ENCODE results near the gene STK32B. TPM values are rescaled to one million over a fixed set of nuclear protein-coding genes. Genes with fewer than 3 reads are reported as not detected.

STK32B gene
- total and polyA plus RNA-seq, 2 of the 8 experiments (the other 6 are each of a cell fraction or from before 2014, with no cell fraction given) = 2.3 to 2.5 TPM

DNA sequence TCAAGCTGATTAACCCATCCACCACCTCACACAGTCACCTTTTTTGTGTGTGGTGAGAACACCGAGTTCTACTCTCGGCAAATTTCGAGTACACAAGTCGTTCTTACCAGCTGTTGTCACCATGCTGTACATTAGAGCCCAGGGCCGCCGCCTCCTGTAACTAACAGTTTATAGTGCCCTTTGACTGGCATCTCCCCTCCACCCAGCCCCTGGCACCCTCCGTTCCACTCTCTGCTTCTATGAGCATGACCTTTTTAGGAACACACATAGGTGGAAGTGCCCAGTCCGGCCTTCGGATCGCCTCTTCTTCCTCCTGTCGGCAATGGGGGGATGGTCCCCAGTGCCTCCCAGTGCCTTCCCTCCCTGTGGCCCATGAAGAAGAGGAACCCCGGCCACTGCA, 141.4 kb downstream of the STK32B start:
- Histone ChIP-seq H4K5ac (ENCODE audit: insufficient read length, low read depth, low read length) (no peak overlapping the region), H3K4me2 (ENCODE audit: insufficient read depth in 1 of 2, low read depth in 2 of 2, low read length in 2 of 2) (no peak overlapping the region), H3K18ac (ENCODE audit: extremely low read depth, low read length) (no peak overlapping the region), H2AK5ac (ENCODE audit: low read depth, low read length) (no peak overlapping the region), H3K23ac (ENCODE audit: insufficient read length) (no peak overlapping the region), H3K79me2 (ENCODE audit: control insufficient read depth in 1 of 2, insufficient read depth in 2 of 2, low read length in 2 of 2) (no peaks in the 10 kb centered on the region), H2AFZ (ENCODE audit: low read length) (no peak overlapping the region), H2BK20ac (ENCODE audit: low read length) (no peak overlapping the region), H3K79me1 (ENCODE audit: low read depth, low read length) (no peaks in the 10 kb centered on the region), H3K27me3 (replicated peaks in 1 of 4; ENCODE audit: control insufficient read depth in 3 of 4, extremely low read depth in 1 of 4, insufficient read depth in 3 of 4, low read length in 3 of 4) (no peaks in the 10 kb centered on the region), H3K14ac (ENCODE audit: insufficient read length) (no peak overlapping the region), H2BK120ac (replicated peaks; ENCODE audit: low read depth, low read length) (no peak overlapping the region), H3K56ac (replicated peaks; ENCODE audit: insufficient read length, low read depth, low read length) (no peak overlapping the region), H3K27ac (ENCODE audit: low read depth, low read length) (no peak overlapping the region), H2BK12ac (ENCODE audit: low read depth, low read length) (no peak overlapping the region), H3K4me1 (replicated peaks in 1 of 4; ENCODE audit: control insufficient read depth in 3 of 4, insufficient read depth in 4 of 4, low read length in 3 of 4) (no peaks in the 10 kb centered on the region; a peak in 1 of 7 replicates), H4K91ac (replicated peaks; ENCODE audit: insufficient read length, low read length) (no peak overlapping the region), H4K20me1 (replicated peaks in 1 of 2; ENCODE audit: control insufficient read depth in 1 of 2, insufficient read depth in 2 of 2, low read length in 2 of 2) (no peaks in the 10 kb centered on the region), H3K4me3 (ENCODE audit: extremely low read depth in 1 of 4, insufficient read depth in 2 of 4, low read depth in 3 of 4, low read length in 4 of 4) (no peak overlapping the region), H3K9ac (replicated peaks in 1 of 4; ENCODE audit: extremely low read depth in 1 of 4, low read depth in 3 of 4, low read length in 3 of 4) (no peak overlapping the region), H3K23me2 (ENCODE audit: low read depth, low read length) (no peaks in the 10 kb centered on the region), H4K8ac (ENCODE audit: extremely low read depth, insufficient read depth, low read length) (no peak overlapping the region), H3K36me3 (ENCODE audit: control insufficient read depth in 2 of 4, insufficient read depth in 4 of 4, low read length in 3 of 4) (no peaks in the 10 kb centered on the region), H2BK5ac (ENCODE audit: low read depth, low read length) (no peak overlapping the region), H2BK15ac (ENCODE audit: low read length) (no peak overlapping the region), H3K9me3 (ENCODE audit: insufficient read depth in 2 of 2, low read depth in 1 of 2, low read length in 1 of 2) (no peaks in the 10 kb centered on the region), H3K4ac (replicated peaks; ENCODE audit: insufficient read length, low read depth, low read length) (no peak overlapping the region)
- FAIRE-seq = no peak
- ChIA-PET POLR2A (ENCODE audit: partially characterized antibody) (no interaction called here), CTCF (ENCODE audit: partially characterized antibody) (interaction anchor here (0.6 kb wide), 1 partner anchor 486 kb away, joined by 3 read pairs; no protein-coding TSS in a partner anchor)
- no peak for DNase-seq (ENCODE audit: low read depth in 1 of 2, low spot score in 2 of 2)
- WGBS, 2 experiments (ENCODE audit: extremely low coverage in 1 of 2, insufficient coverage in 1 of 2, insufficient read length in 1 of 2, insufficient replicate concordance in 2 of 2, low coverage in 1 of 2, low lambda C conversion rate in 2 of 2, missing lambda C conversion rate in 1 of 2) = 77% methylated on average over 12 of the region's 12 CpGs; no CpG with 5 or more reads in 1 of the 2 experiments
- TF ChIP-seq MAFK (IDR thresholded peaks at IDR 0.05; ENCODE audit: low read depth, low read length) (no peak), CHD2 (IDR thresholded peaks at IDR 0.05; ENCODE audit: low read length) (no peak), BCL11A (IDR thresholded peaks at IDR 0.05; ENCODE audit: low read depth in 2 of 2, low read length in 2 of 2) (no peak), EZH2 (IDR thresholded peaks at IDR 0.05; ENCODE audit: low read depth, low read length, severe bottlenecking) (no peak), KDM1A (IDR thresholded peaks at IDR 0.05; ENCODE audit: borderline replicate concordance, low read length) (no peak), SP1 (IDR thresholded peaks at IDR 0.05; ENCODE audit: low read depth, low read length) (no peak), RFX5 (IDR thresholded peaks at IDR 0.05; ENCODE audit: borderline replicate concordance, low read depth, low read length) (no peak), TAF1 (IDR thresholded peaks at IDR 0.05; ENCODE audit: low read depth, low read length) (no peak), YY1 (IDR thresholded peaks at IDR 0.05; ENCODE audit: low read depth, low read length) (no peak), PHF8 (conservative IDR thresholded peaks at IDR 0.05; ENCODE audit: low read depth, low read length) (no peak), RBBP5 (IDR thresholded peaks at IDR 0.05; ENCODE audit: borderline replicate concordance, low read depth, low read length) (no peak), POLR2A (IDR thresholded peaks at IDR 0.05; ENCODE audit: control extremely low read depth in 1 of 2, low read depth in 2 of 2, low read length in 2 of 2) (no peak), TCF12 (IDR thresholded peaks at IDR 0.05; ENCODE audit: low read depth, low read length) (no peak), JUND (IDR thresholded peaks at IDR 0.05; ENCODE audit: low read length) (no peak), NRF1 (IDR thresholded peaks at IDR 0.05; ENCODE audit: low read depth, low read length) (no peak)
- TF ChIP-seq, protein P1, sequence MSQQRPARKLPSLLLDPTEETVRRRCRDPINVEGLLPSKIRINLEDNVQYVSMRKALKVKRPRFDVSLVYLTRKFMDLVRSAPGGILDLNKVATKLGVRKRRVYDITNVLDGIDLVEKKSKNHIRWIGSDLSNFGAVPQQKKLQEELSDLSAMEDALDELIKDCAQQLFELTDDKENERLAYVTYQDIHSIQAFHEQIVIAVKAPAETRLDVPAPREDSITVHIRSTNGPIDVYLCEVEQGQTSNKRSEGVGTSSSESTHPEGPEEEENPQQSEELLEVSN (IDR thresholded peaks at IDR 0.05) = no peak

Measured in H1 (cell line).